Measurements from ENCODE around the gene SIGLEC6. TPM values are rescaled to one million over a fixed set of nuclear protein-coding genes. Genes with fewer than 3 reads are reported as not detected.

SIGLEC6 gene
- total RNA-seq, 6 experiments from 2014 or later: not detected

DNA sequence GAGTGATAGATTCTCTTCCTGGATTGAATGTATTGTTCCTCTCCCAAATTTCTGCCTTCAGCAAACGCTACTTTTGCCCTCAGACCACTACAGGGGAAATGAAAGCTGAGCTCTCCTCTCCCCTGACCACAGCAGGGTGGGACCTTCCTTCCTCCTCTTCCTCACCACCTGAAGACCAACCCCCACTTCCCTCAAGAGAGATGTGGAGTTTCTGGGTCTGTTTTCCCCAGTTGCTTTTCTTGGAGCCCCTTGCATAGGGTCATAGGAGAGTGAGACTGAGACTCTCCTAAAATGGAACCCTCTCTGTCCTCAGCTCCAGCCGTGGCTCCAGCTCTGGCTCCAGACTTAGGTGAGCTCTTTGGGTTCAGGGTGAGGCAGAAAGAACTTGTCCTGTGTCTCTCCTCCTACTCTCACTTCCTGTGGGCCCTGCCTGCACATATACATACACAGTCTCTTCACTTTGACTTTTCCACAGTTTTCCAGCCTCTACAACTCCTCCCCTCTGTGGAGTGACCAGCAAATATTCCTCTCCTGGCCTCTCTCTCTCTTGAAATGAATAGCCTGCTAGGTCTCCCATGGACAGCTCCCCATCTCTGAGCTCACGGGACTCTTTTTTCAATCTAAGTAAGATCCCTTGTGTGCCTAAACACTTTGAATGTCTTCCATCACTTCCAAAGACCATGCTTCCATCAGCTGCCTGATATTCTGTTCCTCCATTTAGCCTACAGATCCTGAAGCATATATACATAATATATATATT lies 20.4 kb upstream of the SIGLEC6 start:
- 17% methylated on average over 3 of the region's 3 CpGs for WGBS (ENCODE audit: insufficient coverage, low coverage, low lambda C conversion rate, missing lambda C conversion rate)
- Histone ChIP-seq H3K4me1 (no peaks in the 10 kb centered on the region), H3K36me3 (no peaks in the 10 kb centered on the region), H3K9me3 (no peaks in the 10 kb centered on the region), H3K27ac (no peak overlapping the region), H3K27me3 (no peaks in the 10 kb centered on the region), H3K4me3 (no peak overlapping the region)
- DNase-seq (no peak), ATAC-seq (no peak)
- TF ChIP-seq, protein P1, sequence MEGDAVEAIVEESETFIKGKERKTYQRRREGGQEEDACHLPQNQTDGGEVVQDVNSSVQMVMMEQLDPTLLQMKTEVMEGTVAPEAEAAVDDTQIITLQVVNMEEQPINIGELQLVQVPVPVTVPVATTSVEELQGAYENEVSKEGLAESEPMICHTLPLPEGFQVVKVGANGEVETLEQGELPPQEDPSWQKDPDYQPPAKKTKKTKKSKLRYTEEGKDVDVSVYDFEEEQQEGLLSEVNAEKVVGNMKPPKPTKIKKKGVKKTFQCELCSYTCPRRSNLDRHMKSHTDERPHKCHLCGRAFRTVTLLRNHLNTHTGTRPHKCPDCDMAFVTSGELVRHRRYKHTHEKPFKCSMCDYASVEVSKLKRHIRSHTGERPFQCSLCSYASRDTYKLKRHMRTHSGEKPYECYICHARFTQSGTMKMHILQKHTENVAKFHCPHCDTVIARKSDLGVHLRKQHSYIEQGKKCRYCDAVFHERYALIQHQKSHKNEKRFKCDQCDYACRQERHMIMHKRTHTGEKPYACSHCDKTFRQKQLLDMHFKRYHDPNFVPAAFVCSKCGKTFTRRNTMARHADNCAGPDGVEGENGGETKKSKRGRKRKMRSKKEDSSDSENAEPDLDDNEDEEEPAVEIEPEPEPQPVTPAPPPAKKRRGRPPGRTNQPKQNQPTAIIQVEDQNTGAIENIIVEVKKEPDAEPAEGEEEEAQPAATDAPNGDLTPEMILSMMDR (IDR thresholded peaks at IDR 0.05): no peak
- no peak for TF ChIP-seq POLR2A (IDR thresholded peaks at IDR 0.05)
- intact Hi-C loops (cut with DNase I): no loop called here

DNA sequence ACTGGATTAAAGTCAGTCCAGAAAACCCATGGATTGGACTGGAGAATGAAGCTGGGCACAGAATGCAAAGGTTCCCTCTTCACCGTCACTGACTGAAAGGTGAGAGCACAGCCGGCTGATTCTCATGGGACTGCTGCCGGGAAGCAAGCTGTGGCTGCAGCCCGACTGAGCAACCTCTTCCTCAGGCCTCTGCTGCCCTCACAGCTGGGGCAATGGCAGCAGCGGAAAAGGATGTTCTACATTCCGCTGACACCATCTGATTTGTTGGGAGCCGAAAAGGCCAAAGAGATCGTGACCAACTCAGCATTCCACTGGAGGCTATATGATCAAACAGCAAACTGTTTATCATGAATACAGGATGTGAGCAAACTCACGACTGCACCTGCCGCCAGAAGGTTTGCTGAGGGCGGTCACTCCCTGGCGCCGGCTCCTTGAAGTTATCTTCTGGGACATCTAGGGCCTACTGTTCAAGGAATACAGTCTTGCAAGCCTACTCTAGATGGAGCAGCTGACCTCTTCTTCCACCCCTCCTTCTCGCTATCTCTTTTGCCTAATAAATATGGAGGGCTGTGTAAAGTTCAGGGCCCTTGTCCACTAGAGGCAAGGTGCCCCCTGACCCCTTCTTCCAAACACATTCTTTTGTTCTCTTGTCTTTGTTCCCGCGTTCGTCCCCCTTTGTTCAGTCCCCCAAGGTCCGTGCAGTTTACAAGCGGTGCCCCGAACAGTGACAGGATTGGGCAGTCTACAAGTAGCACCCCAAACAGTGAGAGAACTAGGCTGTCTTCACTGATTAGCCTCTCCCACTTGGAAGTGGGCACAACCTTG lies 19.6 kb upstream of the SIGLEC6 start:
- Histone ChIP-seq H3K4me1 (no peaks in the 10 kb centered on the region), H3K4me3 (no peak overlapping the region), H3K27me3 (no peaks in the 10 kb centered on the region), H3K9me3 (no peaks in the 10 kb centered on the region), H3K27ac (no peak overlapping the region), H3K36me3 (no peaks in the 10 kb centered on the region)
- 62% methylated on average over 8 of the region's 20 CpGs for WGBS (ENCODE audit: insufficient coverage, low coverage, low lambda C conversion rate, missing lambda C conversion rate)
- no peak for ATAC-seq
- DNase-seq: no peak
- no peak for TF ChIP-seq POLR2A (IDR thresholded peaks at IDR 0.05)
- TF ChIP-seq, protein P1 (IDR thresholded peaks at IDR 0.05): no peak
- intact Hi-C loops (cut with DNase I): no loop called here

DNA sequence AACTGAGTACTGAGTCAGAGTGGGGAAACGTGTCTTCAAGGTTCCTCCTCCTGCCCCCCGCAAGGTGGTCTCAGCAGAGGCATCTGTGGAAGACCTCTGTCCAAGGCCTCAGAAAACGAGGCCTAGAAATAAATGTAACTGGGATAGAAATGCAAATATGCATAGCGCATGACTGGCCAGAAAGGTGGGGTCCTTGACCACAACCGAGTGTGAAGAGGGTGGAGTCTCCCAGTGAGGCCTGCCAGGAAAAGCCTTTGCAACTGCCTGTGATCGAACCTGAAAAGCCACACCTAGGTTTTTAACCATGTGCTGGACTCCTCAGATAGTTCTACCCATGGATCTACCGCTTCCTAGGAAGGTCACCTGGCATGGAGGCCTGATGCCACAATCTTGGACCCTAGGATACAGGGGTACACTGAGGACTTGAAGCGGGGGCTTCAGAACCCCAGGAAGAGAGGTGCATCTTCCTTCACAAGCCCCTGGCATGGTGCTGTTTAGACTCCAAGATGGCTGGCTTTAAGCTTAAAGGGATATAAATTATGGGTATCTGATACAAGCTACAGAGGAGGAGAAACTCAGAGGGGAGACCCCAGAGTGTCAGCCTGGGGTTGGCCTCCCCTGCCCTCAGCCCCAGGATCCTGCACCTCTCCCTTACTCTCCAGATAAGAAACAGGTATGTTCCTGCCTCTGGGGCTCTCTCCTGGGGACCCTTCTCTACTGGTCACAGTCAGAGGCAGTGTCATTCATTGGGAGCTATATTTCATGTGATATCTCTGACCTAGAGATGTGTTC lies 18.3 kb upstream of the SIGLEC6 start:
- WGBS (ENCODE audit: insufficient coverage, low coverage, low lambda C conversion rate, missing lambda C conversion rate): 32% methylated on average over 7 of the region's 8 CpGs
- DNase-seq: no peak
- Histone ChIP-seq H3K36me3 (no peaks in the 10 kb centered on the region), H3K27me3 (no peaks in the 10 kb centered on the region), H3K4me3 (no peak overlapping the region), H3K9me3 (no peaks in the 10 kb centered on the region), H3K4me1 (no peaks in the 10 kb centered on the region), H3K27ac (no peak overlapping the region)
- ATAC-seq: no peak
- intact Hi-C loops (cut with DNase I): no loop called here
- TF ChIP-seq POLR2A (IDR thresholded peaks at IDR 0.05): no peak
- TF ChIP-seq, protein P1 (IDR thresholded peaks at IDR 0.05): no peak

DNA sequence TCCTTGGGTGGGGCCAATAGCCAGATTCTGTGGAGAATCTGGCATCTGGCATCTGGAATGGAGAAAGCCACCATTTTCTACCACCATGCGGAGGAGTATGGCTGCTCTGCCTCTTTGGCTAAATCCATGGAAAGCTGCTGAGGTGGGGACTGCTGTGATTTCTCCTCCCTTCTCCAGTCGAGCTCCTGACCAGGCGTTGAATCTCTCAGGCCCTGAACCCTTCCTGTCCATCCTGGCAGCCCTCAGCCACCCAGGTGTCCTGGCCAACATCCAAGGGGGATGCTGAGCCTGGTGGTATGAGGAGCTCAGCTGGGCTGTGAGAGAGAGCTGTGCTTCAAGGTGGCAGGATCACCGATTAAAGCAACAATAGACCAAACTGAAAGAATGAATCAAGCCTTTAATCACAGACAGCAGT lies 17.4 kb upstream of the SIGLEC6 start:
- Histone ChIP-seq H3K27ac (no peak overlapping the region), H3K36me3 (no peaks in the 10 kb centered on the region), H3K27me3 (no peaks in the 10 kb centered on the region), H3K4me3 (no peak overlapping the region), H3K4me1 (no peaks in the 10 kb centered on the region), H3K9me3 (no peaks in the 10 kb centered on the region)
- TF ChIP-seq POLR2A (IDR thresholded peaks at IDR 0.05): no peak
- TF ChIP-seq, protein P1 (IDR thresholded peaks at IDR 0.05): no peak
- intact Hi-C loops (cut with DNase I): no loop called here
- WGBS (ENCODE audit: insufficient coverage, low coverage, low lambda C conversion rate, missing lambda C conversion rate): 60% methylated on average over 1 of the region's 4 CpGs
- no peak for ATAC-seq
- no peak for DNase-seq
